Measurements from ENCODE around the gene G3BP1. TPM values are rescaled to one million over a fixed set of nuclear protein-coding genes. Genes with fewer than 3 reads are reported as not detected.

G3BP1 gene
- total RNA-seq, 1 donor, result 145 TPM

Other genes starting within 250 kb of the G3BP1 start
- 0.36 and 0.59 TPM in 2 replicates for gene FAT2, start 180.6 kb upstream of the G3BP1 start, total RNA-seq
- 4,046 and 4,600 TPM in 2 replicates for gene SPARC, start 85.0 kb upstream of the G3BP1 start, total RNA-seq
- gene ATOX1, start 13.3 kb upstream of the G3BP1 start, total RNA-seq, result 52.8 and 54.2 TPM in 2 replicates
- not detected in 2 replicates for gene GLRA1, start 152.9 kb downstream of the G3BP1 start, total RNA-seq

Measured in osteoblast (primary cell).